Activated naive CD4-positive, alpha-beta T cell treated with anti-CD3 and anti-CD28 coated beads for 36 hours (primary cell): ENCODE measurements around the gene ITCH. TPM values are rescaled to one million over a fixed set of nuclear protein-coding genes. Genes with fewer than 3 reads are reported as not detected.
"Not testable (repeated sequence)": the region's sequence is repeated elsewhere in the genome, so short reads cannot be mapped to it uniquely, and the experiment has no call there.

Experiments
- CTCF ChIA-PET: fragments of 350-600 bp; sonication (Branson Sonifier 250); formaldehyde crosslinking; loops from one replicate; lab custom pipeline; 2021; ENCODE audit warnings: antibody characterized with exemption; lab: Charles Lee
- DNase-seq: peaks from one replicate; pipeline ENCODE4 v3.0.0-alpha.2; 2020
- H3K27ac Mint-ChIP-seq: one replicate; pipeline ENCODE4 v1.8.0; 2021; ENCODE audit warnings: mild to moderate bottlenecking, mixed read lengths
- H3K27me3 Mint-ChIP-seq: one replicate; pipeline ENCODE4 v1.8.0; 2021; ENCODE audit warnings: low read depth, mixed read lengths
- H3K36me3 Mint-ChIP-seq: one replicate; pipeline ENCODE4 v1.8.0; 2021; ENCODE audit warnings: low read depth, mixed read lengths
- H3K4me1 Mint-ChIP-seq: one replicate; pipeline ENCODE4 v1.8.0; 2021; ENCODE audit warnings: low read depth, mixed read lengths
- H3K4me3 Mint-ChIP-seq: one replicate; pipeline ENCODE4 v1.8.0; 2021; ENCODE audit warnings: mild to moderate bottlenecking, moderate library complexity, mixed read lengths
- H3K9me3 Mint-ChIP-seq: one replicate; pipeline ENCODE4 v1.8.0; 2021; ENCODE audit warnings: mixed read lengths
- intact Hi-C: fragments of 100-400 bp; cut with micrococcal nuclease; formaldehyde crosslinking; loops from one replicate; pipeline ENCODE4 v1.15.1; 2023
- total RNA-seq, 2 experiments: library from RNA; stranded (reverse); gene quantifications; one replicate each; pipeline ENCODE4 v1.2.3, GENCODE V29; 2021

ITCH gene
- total RNA-seq, 2 experiments from 2014 or later = 35.3 to 40.0 TPM

DNA sequence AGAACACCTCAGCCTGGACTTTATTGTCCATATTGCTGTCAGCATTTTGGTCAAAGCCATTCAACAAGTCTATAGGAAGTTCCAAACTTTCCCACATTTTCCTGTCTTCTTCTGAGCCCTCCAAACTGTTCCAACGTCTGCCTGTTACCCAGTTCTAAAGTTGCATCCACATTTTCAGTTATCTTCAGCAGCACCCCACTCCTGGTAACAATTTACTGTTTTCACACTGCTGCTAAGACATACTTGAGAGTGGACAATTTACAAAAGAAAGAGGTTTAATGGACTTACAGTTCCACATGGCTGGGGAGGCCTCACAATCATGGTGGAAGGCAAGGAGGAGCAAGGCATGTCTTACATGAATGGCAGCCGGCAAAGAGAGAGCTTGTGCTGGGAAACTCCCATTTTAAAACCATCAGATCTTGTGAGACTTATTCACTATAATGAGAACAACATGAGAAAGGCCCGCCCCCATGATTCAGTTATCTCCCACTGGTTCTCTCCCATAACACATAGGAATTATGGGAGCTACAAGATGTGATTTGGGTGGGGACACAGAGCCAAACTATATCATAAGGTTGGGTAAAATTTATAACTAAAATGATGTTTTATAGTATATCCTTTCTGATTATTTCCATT, 120.6 kb downstream of the ITCH start:
- H3K4me1 Mint-ChIP-seq, H3K27ac Mint-ChIP-seq, DNase-seq, intact Hi-C loops, H3K9me3 Mint-ChIP-seq, H3K27me3 Mint-ChIP-seq, H3K4me3 Mint-ChIP-seq: not testable (repeated sequence)
- CTCF ChIA-PET = interaction anchor here (0.6 kb wide), 1 partner anchor 80 kb away, joined by 3 read pairs; no protein-coding TSS in a partner anchor
- peaks cover 37% of the 10 kb centered on the region for H3K36me3 Mint-ChIP-seq

DNA sequence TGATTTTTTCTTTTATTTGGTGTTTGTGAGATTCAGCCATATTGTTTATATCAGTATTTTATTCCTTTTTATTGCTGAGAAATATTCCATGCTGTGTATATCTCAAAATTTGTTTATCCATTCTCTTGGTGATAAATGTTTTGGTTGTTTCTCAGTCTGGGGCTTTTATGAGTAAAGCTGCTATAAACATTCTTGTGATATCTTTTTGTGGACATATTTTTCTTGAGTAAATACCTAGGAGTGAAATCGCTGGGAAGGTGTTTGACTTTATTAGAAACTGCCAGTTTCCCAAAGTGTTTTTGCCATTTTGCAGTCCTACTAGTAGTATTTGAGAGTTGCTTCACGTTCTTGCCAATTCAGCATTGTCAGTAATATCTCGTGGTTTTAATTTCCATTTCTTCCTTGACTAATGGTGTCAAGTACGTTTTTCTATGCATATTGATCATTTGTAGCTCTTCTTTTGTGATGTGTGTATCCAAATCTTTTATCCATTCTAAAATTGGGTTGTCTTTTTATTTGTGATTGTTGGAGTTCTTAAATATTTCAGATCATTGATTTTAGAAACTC, 122.1 kb downstream of the ITCH start:
- peaks cover 4% of the 10 kb centered on the region for H3K9me3 Mint-ChIP-seq
- DNase-seq = no peak
- H3K4me1 Mint-ChIP-seq = no peaks in the 10 kb centered on the region
- H3K36me3 Mint-ChIP-seq = peaks cover 35% of the 10 kb centered on the region
- CTCF ChIA-PET = interaction anchor here (1.9 kb wide), 1 partner anchor 173 kb away, joined by 6 read pairs; no protein-coding TSS in a partner anchor
- H3K27me3 Mint-ChIP-seq = no peaks in the 10 kb centered on the region
- intact Hi-C loops = no loop called here
- H3K27ac Mint-ChIP-seq = no peak overlapping the region
- H3K4me3 Mint-ChIP-seq = no peak overlapping the region

DNA sequence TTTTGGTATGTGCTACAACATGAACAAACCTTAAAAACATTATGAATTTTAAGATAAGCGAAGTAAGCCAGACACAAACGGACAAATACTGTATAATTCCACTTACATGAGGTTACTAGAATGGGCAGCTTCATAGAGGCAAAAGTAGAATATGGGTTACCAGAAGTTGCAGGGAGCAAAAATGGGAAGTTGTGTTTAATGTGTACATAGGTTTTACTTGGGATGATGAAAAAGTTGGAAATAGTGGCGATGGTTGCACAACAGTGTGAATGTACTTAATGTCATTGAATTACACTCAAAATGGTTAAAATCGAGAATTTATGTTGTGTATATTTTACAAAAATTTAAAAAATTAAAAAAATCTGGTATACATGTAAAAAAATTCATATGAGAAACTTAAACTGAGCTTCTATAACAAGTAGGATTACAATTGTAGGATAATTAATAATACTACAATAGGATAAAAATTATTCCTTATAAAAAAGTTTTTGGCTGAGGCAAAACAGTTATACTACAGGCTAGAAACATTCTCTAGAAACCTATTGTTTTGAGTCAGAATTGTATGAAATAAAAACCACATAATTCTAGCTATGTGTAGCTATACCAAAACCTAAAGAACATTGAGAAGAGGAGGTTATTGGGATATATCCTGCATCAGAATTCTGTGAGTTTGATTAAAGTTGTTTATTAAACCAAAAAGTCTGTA, 128.3 kb downstream of the ITCH start:
- no peaks in the 10 kb centered on the region for H3K9me3 Mint-ChIP-seq
- no peak for DNase-seq
- no peaks in the 10 kb centered on the region for H3K27me3 Mint-ChIP-seq
- intact Hi-C loops = no loop called here
- CTCF ChIA-PET = interaction anchor here (0.5 to 2.6 kb wide), 3 partner anchors 69 to 937 kb away, joined by 3 to 9 read pairs (median 4); no protein-coding TSS in a partner anchor
- H3K36me3 Mint-ChIP-seq = peaks cover 37% of the 10 kb centered on the region
- no peak overlapping the region for H3K4me3 Mint-ChIP-seq
- no peak overlapping the region for H3K27ac Mint-ChIP-seq
- no peaks in the 10 kb centered on the region for H3K4me1 Mint-ChIP-seq

DNA sequence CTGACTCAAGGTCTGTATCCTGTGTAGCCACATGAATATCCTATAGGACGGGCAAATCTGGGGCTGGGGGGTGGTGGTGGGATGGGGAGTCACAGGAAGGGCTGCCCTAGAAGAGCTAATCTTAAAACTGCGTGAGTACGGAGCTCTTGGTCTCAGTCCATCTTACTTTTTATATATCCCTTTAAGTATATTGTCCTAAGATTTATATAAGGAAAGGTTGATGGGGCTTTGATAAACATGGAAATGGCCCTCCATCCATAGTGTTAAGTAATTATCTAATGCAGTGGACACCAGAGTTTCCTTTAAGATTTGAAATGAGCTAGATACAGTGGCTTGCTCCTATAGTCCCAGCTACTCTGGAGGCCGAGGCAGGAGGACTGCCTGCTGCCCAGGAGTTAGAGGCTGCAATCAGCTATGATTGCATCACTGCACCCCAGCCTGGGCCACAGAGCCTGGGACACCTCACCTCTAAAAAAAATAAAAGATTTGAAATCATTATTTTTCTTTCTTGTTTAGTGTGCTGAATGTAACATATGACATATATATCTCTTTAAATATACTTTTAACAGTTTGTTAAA, 128.9 kb downstream of the ITCH start:
- no peak for DNase-seq
- Mint-ChIP-seq H3K4me3 (no peak overlapping the region), H3K9me3 (no peaks in the 10 kb centered on the region), H3K27me3 (no peaks in the 10 kb centered on the region), H3K27ac (no peak overlapping the region), H3K4me1 (no peaks in the 10 kb centered on the region), H3K36me3 (peaks cover 41% of the 10 kb centered on the region)
- intact Hi-C loops = no loop called here
- CTCF ChIA-PET = interaction anchor here (0.7 to 2.6 kb wide), 3 partner anchors 70 to 301 kb away, joined by 3 to 9 read pairs (median 4); no protein-coding TSS in a partner anchor

DNA sequence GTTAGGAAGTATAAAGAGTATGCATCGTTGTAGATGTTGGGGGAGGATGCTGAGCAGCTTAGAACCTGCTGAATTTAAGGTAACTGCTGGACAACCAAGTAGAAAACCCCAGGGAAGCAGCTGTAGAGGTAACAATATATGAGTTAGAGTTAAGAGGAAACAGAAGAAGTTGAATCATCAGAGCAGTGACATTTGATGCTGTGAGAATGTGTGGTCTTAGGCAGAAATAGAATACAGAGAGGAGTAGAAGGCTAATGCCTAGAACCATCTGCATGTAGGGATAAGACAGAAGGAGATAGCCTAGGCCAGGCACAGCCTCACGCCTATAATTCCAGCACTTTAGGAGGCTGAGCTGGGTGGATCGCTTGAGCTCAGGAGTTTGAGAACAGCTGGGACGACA, 130.6 kb downstream of the ITCH start:
- Mint-ChIP-seq H3K36me3 (peaks cover 52% of the 10 kb centered on the region), H3K27ac (no peak overlapping the region), H3K27me3 (no peaks in the 10 kb centered on the region), H3K9me3 (peaks cover 3% of the 10 kb centered on the region), H3K4me3 (no peak overlapping the region), H3K4me1 (no peaks in the 10 kb centered on the region)
- DNase-seq = no peak
- CTCF ChIA-PET = interaction anchor here (2.6 kb wide), 1 partner anchor 180 kb away, joined by 9 read pairs; no protein-coding TSS in a partner anchor
- intact Hi-C loops = no loop called here

DNA sequence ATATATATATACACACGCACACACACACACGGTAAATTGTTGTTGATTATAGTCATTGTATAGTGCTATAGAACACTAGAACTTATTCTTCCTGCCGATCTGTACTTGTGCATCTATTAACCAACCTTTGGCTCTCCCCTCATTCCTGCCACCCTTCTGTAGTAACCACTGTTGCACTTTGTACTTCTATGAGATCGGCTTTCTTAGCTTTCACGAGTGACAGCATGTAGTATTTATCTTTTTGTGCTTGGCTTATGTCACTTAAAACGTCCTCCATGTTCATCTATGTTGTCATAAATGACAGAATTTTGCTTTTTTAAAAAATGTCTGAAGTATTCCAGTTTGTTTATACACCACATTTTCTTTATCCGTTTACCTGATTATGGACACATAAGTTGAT, 132.2 kb downstream of the ITCH start:
- H3K27ac Mint-ChIP-seq = no peak overlapping the region
- H3K36me3 Mint-ChIP-seq = peaks cover 56% of the 10 kb centered on the region
- H3K4me3 Mint-ChIP-seq = no peak overlapping the region
- no peak for DNase-seq
- H3K4me1 Mint-ChIP-seq = no peaks in the 10 kb centered on the region
- intact Hi-C loops = no loop called here
- H3K9me3 Mint-ChIP-seq = peaks cover 12% of the 10 kb centered on the region
- CTCF ChIA-PET = interaction anchor here (1.6 kb wide), 1 partner anchor 183 kb away, joined by 8 read pairs; no protein-coding TSS in a partner anchor
- H3K27me3 Mint-ChIP-seq = no peaks in the 10 kb centered on the region

DNA sequence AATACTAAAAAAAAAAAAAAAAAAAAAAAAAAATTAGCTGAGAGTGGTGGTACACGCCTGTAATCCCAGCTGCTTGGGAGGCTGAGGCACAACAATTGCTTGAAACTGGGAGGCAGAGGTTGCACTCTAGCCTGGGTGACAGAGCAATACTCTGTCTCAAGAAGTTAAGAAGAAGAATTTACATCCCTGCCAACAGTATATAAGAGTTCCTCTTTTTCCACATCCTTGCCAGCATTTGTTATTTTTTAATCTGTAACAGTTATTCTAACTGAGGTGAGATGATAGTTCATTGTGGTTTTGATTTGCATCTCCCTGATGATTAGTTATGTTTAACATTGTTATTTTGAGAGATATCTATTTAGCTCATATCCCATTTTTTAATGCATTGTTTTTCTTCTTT, 132.8 kb downstream of the ITCH start:
- Mint-ChIP-seq H3K27me3 (no peaks in the 10 kb centered on the region), H3K4me3 (no peak overlapping the region), H3K36me3 (peaks cover 58% of the 10 kb centered on the region), H3K4me1 (no peaks in the 10 kb centered on the region), H3K27ac (no peak overlapping the region), H3K9me3 (peaks cover 18% of the 10 kb centered on the region)
- DNase-seq = no peak
- intact Hi-C loops = no loop called here
- CTCF ChIA-PET = interaction anchor here (1.6 kb wide), 1 partner anchor 183 kb away, joined by 8 read pairs; no protein-coding TSS in a partner anchor

DNA sequence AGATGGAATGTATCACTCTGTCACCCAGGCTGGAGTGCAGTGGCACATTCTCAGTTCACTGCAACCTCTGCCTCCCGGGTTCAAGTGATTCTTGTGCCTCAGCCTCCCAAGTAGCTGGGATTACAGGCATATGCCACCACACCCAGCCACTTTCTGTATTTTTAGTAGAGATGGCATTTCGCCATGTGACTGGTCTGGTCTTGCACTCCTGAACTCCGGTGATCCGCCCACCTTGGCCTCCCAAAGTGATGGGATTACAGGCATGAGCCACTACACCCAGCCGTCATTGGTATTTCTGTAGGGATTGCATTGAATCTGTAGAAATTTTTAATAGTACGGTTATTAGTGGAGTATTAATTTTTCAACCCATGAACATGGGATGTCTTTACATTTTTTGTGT, 134.5 kb downstream of the ITCH start:
- H3K4me3 Mint-ChIP-seq, H3K4me1 Mint-ChIP-seq, H3K27me3 Mint-ChIP-seq, intact Hi-C loops, CTCF ChIA-PET, DNase-seq, H3K27ac Mint-ChIP-seq: not testable (repeated sequence)
- peaks cover 19% of the 10 kb centered on the region for H3K9me3 Mint-ChIP-seq
- H3K36me3 Mint-ChIP-seq = peaks cover 56% of the 10 kb centered on the region

DNA sequence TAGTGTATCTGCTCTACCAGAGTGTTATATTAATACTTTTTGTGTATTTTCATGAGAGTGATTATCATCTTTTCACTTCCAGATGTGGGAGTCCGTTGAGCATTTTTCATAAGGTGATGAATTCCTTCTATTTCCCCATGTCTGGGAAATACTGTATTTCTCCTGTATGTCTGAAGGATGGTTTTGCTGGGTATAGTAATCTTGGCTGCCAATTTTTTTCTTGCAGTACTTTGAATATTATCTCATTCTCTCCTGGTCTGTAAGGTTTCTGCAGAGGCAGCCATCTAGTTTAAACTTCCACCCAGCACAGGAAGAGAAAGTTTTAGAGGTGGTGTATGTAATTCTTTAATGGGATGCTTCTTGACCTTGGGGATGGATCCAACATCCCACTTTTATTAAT, 137.8 kb downstream of the ITCH start:
- intact Hi-C loops = no loop called here
- no peak overlapping the region for H3K4me3 Mint-ChIP-seq
- no peak overlapping the region for H3K27ac Mint-ChIP-seq
- DNase-seq = no peak
- peaks cover 19% of the 10 kb centered on the region for H3K9me3 Mint-ChIP-seq
- H3K36me3 Mint-ChIP-seq = peaks cover 46% of the 10 kb centered on the region
- CTCF ChIA-PET = no interaction called here
- H3K27me3 Mint-ChIP-seq = no peaks in the 10 kb centered on the region
- no peaks in the 10 kb centered on the region for H3K4me1 Mint-ChIP-seq

DNA sequence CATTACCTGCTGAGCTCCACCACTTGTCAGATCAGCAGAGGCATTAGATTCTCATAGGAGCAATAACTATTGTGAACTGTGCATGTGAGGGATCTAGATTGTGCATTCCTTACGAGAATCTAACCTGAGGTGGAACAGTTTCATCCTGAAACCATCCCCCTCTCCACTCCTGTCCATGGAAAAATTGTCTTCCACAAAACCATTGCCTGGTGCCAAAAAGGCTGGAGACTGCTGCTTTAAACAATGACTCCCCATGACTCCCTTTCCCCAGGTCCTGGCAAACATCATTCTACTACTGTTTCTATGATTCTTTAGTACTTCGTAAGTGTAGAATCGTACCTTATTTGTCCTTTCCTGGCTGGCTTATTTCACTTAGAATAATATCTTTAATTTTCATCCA, 143.4 kb downstream of the ITCH start:
- H3K27me3 Mint-ChIP-seq = no peaks in the 10 kb centered on the region
- no peaks in the 10 kb centered on the region for H3K4me1 Mint-ChIP-seq
- no peak overlapping the region for H3K4me3 Mint-ChIP-seq
- no peak for DNase-seq
- intact Hi-C loops = no loop called here
- H3K9me3 Mint-ChIP-seq = no peaks in the 10 kb centered on the region
- no peak overlapping the region for H3K27ac Mint-ChIP-seq
- H3K36me3 Mint-ChIP-seq = peaks cover 8% of the 10 kb centered on the region
- CTCF ChIA-PET = interaction anchor here (1.8 kb wide), 1 partner anchor 194 kb away, joined by 5 read pairs; no protein-coding TSS in a partner anchor

DNA sequence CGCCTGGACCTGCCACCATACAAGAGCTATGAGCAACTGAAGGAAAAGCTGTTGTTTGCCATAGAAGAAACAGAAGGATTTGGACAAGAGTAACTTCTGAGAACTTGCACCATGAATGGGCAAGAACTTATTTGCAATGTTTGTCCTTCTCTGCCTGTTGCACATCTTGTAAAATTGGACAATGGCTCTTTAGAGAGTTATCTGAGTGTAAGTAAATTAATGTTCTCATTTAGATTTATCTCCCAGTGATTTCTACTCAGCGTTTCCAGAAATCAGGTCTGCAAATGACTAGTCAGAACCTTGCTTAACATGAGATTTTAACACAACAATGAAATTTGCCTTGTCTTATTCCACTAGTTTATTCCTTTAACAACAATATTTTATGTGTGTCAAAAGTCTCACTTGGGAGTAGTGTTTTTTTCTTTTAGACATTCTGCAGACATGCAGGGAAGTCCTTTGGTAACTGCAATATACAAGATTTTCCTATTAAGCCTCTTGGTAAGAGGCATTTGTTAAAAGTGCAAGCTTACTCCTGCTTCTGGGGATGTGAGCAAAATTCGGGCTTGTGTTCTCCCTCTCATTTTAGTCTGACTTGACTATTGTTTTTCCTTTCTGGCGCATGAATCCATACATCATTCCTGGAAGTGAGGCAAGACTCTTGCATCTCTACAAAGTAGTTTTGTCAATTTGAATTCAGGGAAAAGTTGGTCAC, 144.8 kb downstream of the ITCH start:
- Mint-ChIP-seq H3K36me3 (peaks cover 8% of the 10 kb centered on the region), H3K27ac (no peak overlapping the region), H3K4me3 (no peak overlapping the region), H3K4me1 (no peaks in the 10 kb centered on the region), H3K9me3 (no peaks in the 10 kb centered on the region), H3K27me3 (no peaks in the 10 kb centered on the region)
- CTCF ChIA-PET = interaction anchor here (1.0 kb wide), 1 partner anchor 195 kb away, joined by 4 read pairs; no protein-coding TSS in a partner anchor
- no peak for DNase-seq
- intact Hi-C loops = no loop called here
